DOHH2 (cell line): ENCODE data around the gene ZNF581.

ENCODE experiments used
- H3F3A ChIP-seq: fragments of 200-600 bp; sonication (generic), shearing (Covaris generic); 2 replicates; pipeline ENCODE4 v1.6.0; 2016; ENCODE audit warnings: antibody characterized with exemption, mild to moderate bottlenecking; ENCODE audit not compliant: control insufficient read depth, insufficient read depth
- H3K27ac ChIP-seq: fragments of 200-600 bp; sonication (generic); 2 replicates; pipeline ENCODE4 v1.5.1; 2014; ENCODE audit warnings: low read depth, mild to moderate bottlenecking, low read length, moderate library complexity
- H3K27me3 ChIP-seq: fragments of 200-600 bp; sonication (generic); 2 replicates; pipeline ENCODE4 v1.6.1; 2014; ENCODE audit warnings: mild to moderate bottlenecking, low read length, mixed read lengths; ENCODE audit not compliant: control insufficient read depth
- H3K36me3 ChIP-seq: fragments of 200-600 bp; sonication (generic); 2 replicates; pipeline ENCODE4 v1.6.1; 2014; ENCODE audit warnings: mild to moderate bottlenecking, low read length, moderate library complexity, mixed read lengths; ENCODE audit not compliant: control insufficient read depth
- H3K4me1 ChIP-seq: fragments of 200-600 bp; sonication (generic); 2 replicates; pipeline ENCODE4 v1.6.1; 2014; ENCODE audit warnings: mild to moderate bottlenecking, low read length, mixed read lengths; ENCODE audit not compliant: control insufficient read depth
- H3K4me2 ChIP-seq: fragments of 200-600 bp; sonication (generic); 2 replicates; pipeline ENCODE4 v1.6.0; 2014; ENCODE audit warnings: mild to moderate bottlenecking, low read length, moderate library complexity
- H3K4me3 ChIP-seq: fragments of 200-600 bp; sonication (generic); 2 replicates; pipeline ENCODE4 v1.5.1; 2014; ENCODE audit warnings: mild to moderate bottlenecking, low read length, mixed read lengths
- H3K79me2 ChIP-seq: fragments of 200-600 bp; sonication (generic); 2 replicates; pipeline ENCODE4 v1.6.1; 2014; ENCODE audit warnings: mild to moderate bottlenecking, low read length, mixed read lengths; ENCODE audit not compliant: control insufficient read depth
- H3K9me2 ChIP-seq: fragments of 200-600 bp; sonication (generic); replicated peaks from 2 replicates; pipeline ENCODE4 v1.6.1; 2014; ENCODE audit warnings: mild to moderate bottlenecking, low read length, mixed read lengths; ENCODE audit not compliant: control insufficient read depth
- H3K9me3 ChIP-seq: fragments of 200-600 bp; sonication (generic); 2 replicates; pipeline ENCODE4 v1.6.1; 2014; ENCODE audit warnings: antibody characterized with exemption, low read length, mixed read lengths; ENCODE audit not compliant: control insufficient read depth, insufficient read depth
- H4K20me1 ChIP-seq: fragments of 200-600 bp; sonication (generic); 2 replicates; pipeline ENCODE4 v1.6.0; 2014; ENCODE audit warnings: low read depth, mild to moderate bottlenecking, antibody characterized with exemption, low read length, moderate library complexity; ENCODE audit not compliant: control insufficient read depth, insufficient read depth
- CTCF ChIP-seq: fragments of 200-600 bp; sonication (generic); IDR thresholded peaks from one replicate; pipeline ENCODE4 v1.5.1; 2014; ENCODE audit warnings: antibody characterized with exemption, mild to moderate bottlenecking, low read depth, low read length; ENCODE audit not compliant: poor library complexity, severe bottlenecking
- EZH2phosphoT487 ChIP-seq: fragments of 200-600 bp; sonication (generic); IDR thresholded peaks from 2 replicates; pipeline ENCODE4 v1.6.1; 2017; ENCODE audit warnings: borderline replicate concordance, mild to moderate bottlenecking, antibody characterized with exemption, low read length, moderate library complexity, mixed read lengths

The ZNF581 gene

DNA sequence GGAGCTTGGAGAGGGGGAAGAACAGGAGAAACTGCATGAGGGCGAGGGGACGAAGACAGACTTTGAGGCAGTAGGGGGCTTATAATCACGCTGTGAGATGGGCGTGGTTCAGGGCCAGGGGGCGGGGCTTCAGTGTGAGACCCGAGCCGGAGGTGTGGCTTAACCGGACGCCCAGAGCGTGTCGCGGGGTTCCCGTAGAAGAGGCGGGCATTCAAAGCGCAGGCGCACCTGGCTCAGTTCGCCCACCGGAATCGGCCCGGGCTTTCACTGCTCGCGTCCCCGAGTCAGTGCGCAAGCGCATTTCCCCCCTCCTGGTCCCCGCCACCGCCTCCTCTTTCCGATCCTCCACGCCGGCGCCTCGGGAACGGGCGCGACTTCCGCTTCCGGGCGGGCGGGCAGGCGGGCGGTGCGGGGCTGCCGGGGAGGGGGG, 38.2 kb upstream of the ZNF581 start:
- H3K27ac ChIP-seq, result peak overlapping the region; percentile 99
- H3K79me2 ChIP-seq, result peaks cover 46% of the 10 kb centered on the region
- H3K9me2 ChIP-seq, result no peaks in the 10 kb centered on the region
- peak overlapping the region; percentile 95 for H3K4me3 ChIP-seq
- TF ChIP-seq CTCF, result no peak
- no peak for TF ChIP-seq EZH2phosphoT487
- no peaks in the 10 kb centered on the region for H3K9me3 ChIP-seq
- peak overlapping the region; percentile 99 for H3K4me2 ChIP-seq
- H4K20me1 ChIP-seq, result peaks cover 11% of the 10 kb centered on the region; the same call in 1 of the 2 replicates
- H3K36me3 ChIP-seq, result peaks cover 38% of the 10 kb centered on the region
- peaks cover 23% of the 10 kb centered on the region for H3F3A ChIP-seq
- peaks cover 47% of the 10 kb centered on the region for H3K4me1 ChIP-seq
- H3K27me3 ChIP-seq, result no peaks in the 10 kb centered on the region

DNA sequence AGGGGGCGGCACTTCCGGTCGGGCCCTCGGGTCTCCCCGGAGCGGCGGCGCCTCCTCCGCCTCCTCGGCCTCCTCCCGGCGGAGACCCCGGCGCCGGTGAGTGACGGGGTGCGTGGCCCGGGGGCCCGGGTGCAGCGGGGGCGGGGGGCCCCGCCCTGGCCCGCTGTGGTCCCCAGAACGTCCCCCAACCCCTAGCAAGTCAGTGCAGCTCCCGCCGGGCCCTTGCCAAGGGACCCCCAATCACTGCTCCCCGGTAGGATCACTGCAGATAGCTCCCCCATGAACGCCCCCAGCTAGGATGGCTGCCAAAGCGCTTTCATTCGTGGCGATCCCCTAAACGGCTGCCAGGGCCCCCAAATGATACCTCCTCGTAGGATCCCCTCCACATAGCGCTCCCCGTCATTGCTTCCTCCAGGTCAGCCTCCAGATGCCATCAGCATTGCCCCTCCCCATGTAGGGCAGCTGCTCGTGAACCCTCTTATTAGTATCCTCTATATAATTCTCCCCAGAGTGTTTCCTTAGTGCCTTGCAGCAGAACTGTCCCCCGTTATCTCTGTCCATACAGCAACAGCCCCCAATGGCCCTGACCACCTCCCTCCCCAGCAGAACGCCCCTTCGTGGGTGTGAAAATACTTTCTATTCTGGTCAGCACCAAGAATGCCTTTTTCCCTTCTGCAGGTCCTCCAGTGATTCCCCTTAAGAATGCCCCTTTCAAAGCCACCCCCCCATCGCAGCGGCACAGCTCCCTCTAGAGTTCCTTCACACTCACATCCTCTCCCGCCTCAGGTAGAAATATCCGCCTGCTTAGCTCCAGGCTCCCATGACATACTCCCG, 37.6 kb upstream of the ZNF581 start, which contains the start of gene ZNF865:
Gene ZNF865, plus strand, starts transcription at position 11 of the 834 bp plus-strand sequence. CDS start 7,972 bp downstream, outside the sequence.
- Histone ChIP-seq H3K4me3 (peak within 1 kb of the TSS; percentile 95), H3K79me2 (peaks cover 52% of the 10 kb centered on the region), H3K4me1 (peaks cover 43% of the 10 kb centered on the region), H3K4me2 (peak within 1 kb of the TSS; percentile 99), H3F3A (peaks cover 22% of the 10 kb centered on the region), H3K36me3 (peaks cover 42% of the 10 kb centered on the region), H4K20me1 (peaks cover 11% of the 10 kb centered on the region; the same call in 1 of the 2 replicates), H3K9me2 (no peaks in the 10 kb centered on the region), H3K9me3 (no peaks in the 10 kb centered on the region), H3K27ac (peak within 1 kb of the TSS; percentile 99), H3K27me3 (no peaks in the 10 kb centered on the region)
- no peak for TF ChIP-seq EZH2phosphoT487
- peak; percentile 86 for TF ChIP-seq CTCF

DNA sequence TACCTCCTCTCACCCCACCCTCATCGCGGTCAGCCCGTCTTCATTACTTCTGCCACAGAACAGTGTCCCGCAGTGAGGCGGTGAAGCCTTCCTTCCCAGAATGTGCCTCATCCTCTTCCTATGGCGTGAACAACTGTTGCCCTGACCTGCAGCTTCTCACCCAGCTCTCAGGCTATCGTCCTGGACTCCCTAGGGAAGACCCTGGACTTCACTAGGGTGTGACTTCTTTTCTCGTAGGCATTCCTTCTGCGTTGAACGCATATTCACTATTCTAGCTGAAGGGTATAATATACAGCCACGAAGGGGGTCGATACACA, 37.0 kb upstream of the ZNF581 start:
- peak overlapping the region; percentile 96 for H3K4me2 ChIP-seq
- peaks cover 38% of the 10 kb centered on the region for H3K4me1 ChIP-seq
- H3K36me3 ChIP-seq, result peaks cover 44% of the 10 kb centered on the region
- H3K79me2 ChIP-seq, result peaks cover 58% of the 10 kb centered on the region
- H3F3A ChIP-seq, result peaks cover 16% of the 10 kb centered on the region
- H3K27me3 ChIP-seq, result no peaks in the 10 kb centered on the region
- peaks cover 11% of the 10 kb centered on the region; the same call in 1 of the 2 replicates for H4K20me1 ChIP-seq
- H3K4me3 ChIP-seq, result peak overlapping the region; percentile 95
- no peaks in the 10 kb centered on the region for H3K9me3 ChIP-seq
- TF ChIP-seq EZH2phosphoT487, result no peak
- TF ChIP-seq CTCF, result no peak
- peak overlapping the region; percentile 99 for H3K27ac ChIP-seq
- H3K9me2 ChIP-seq, result no peaks in the 10 kb centered on the region
